Measurements from ENCODE around the gene PYGB. TPM values are rescaled to one million over a fixed set of nuclear protein-coding genes. Genes with fewer than 3 reads are reported as not detected.
"Not testable (repeated sequence)": the region's sequence is repeated elsewhere in the genome, so short reads cannot be mapped to it uniquely, and the experiment has no call there.

PYGB gene
- total RNA-seq, 4 donors from 2014 or later = 83.2 to 141 (median 94.6) TPM

DNA sequence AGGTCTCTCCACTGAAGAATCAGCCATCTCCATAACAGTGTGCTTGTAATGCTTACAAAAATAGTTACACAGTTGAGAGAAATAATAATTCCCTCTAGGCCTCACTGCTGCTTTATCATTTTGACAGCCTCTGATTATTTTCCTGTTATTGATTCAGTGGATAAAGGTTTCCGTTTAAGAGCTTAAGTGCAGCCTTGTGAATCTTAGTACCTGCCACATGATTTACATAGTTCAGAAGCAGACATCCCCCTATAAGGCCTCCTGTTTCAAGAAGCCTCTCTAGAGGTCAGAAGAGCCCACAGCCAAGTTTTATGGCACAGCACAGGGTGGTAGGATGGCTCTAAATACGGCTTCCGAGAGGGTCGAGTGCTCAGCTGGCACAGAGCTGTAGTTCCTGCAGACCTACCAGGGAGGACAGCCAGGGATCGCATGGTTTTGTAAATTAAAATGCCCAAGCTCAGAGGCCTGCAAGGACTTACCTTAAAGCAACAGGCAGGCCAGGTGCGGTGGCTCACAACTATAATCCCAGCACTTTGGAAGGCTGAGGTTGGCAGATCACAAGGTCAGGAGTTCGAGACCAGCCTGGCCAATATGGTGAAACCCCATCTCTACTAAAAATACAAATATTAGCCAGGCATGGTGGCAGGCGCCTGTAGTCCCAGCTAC, 17.6 kb upstream of the PYGB start:
- Histone ChIP-seq H3K27me3 (no peaks in the 10 kb centered on the region), H3K27ac (peak overlapping the region; percentile 13 to 64 (median 45)), H3K36me3 (no peaks in the 10 kb centered on the region), H3K9me3 (no peaks in the 10 kb centered on the region), H3K4me1 (peaks cover 17 to 44% of the 10 kb centered on the region in 2 donors), H3K4me3 (replicated peaks in 1 of 3) (no peak overlapping the region)
- intact Hi-C loops (cut with DNase I) = loop anchor here (10.0 kb wide), 1 partner anchor 65 kb away; no protein-coding TSS in a partner anchor
- peak; percentile 27 to 48 for DNase-seq
- no peak for TF ChIP-seq POLR2A (IDR thresholded peaks at IDR 0.05)
- TF ChIP-seq, protein P1, sequence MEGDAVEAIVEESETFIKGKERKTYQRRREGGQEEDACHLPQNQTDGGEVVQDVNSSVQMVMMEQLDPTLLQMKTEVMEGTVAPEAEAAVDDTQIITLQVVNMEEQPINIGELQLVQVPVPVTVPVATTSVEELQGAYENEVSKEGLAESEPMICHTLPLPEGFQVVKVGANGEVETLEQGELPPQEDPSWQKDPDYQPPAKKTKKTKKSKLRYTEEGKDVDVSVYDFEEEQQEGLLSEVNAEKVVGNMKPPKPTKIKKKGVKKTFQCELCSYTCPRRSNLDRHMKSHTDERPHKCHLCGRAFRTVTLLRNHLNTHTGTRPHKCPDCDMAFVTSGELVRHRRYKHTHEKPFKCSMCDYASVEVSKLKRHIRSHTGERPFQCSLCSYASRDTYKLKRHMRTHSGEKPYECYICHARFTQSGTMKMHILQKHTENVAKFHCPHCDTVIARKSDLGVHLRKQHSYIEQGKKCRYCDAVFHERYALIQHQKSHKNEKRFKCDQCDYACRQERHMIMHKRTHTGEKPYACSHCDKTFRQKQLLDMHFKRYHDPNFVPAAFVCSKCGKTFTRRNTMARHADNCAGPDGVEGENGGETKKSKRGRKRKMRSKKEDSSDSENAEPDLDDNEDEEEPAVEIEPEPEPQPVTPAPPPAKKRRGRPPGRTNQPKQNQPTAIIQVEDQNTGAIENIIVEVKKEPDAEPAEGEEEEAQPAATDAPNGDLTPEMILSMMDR (IDR thresholded peaks at IDR 0.05) = no peak
- 46 to 63% methylated on average over 7 to 8 of the region's 8 CpGs for WGBS, 2 donors

- intact Hi-C loops (cut with DNase I) = loop anchor here (10.0 kb wide), 1 partner anchor 62 kb away; no protein-coding TSS in a partner anchor
- H3K27ac ChIP-seq = peak overlapping the region in 1 of 3 donors; percentile 10
- WGBS, 2 donors = 54 to 60% methylated on average over 7 to 10 of the region's 10 CpGs
These were observed 14.7 kb upstream of the PYGB start for GRCh38 chr20:25233016-25233772.

GRCh38 chr20:25234009-25234849, 13.7 kb upstream of the PYGB start:
- H3K36me3 ChIP-seq; H3K27me3 ChIP-seq; H3K4me3 ChIP-seq (replicated peaks in 1 of 3); H3K9me3 ChIP-seq; DNase-seq; H3K27ac ChIP-seq: not testable (repeated sequence)
- WGBS, 2 donors = 61 to 66% methylated on average over 8 of the region's 8 CpGs
- intact Hi-C loops (cut with DNase I) = loop anchor here (10.0 kb wide), 1 partner anchor 61 kb away; no protein-coding TSS in a partner anchor
- H3K4me1 ChIP-seq = peaks cover 17 to 43% of the 10 kb centered on the region in 2 donors

More at GRCh38 chr20:25233016-25233772, 14.7 kb upstream of the PYGB start:
- Histone ChIP-seq H3K36me3 (no peaks in the 10 kb centered on the region), H3K4me1 (peaks cover 17 to 38% of the 10 kb centered on the region in 2 donors), H3K9me3 (no peaks in the 10 kb centered on the region), H3K4me3 (replicated peaks in 1 of 3) (no peak overlapping the region), H3K27me3 (no peaks in the 10 kb centered on the region)
- DNase-seq = peak; percentile 72 to 83
- no peak for TF ChIP-seq POLR2A (IDR thresholded peaks at IDR 0.05)
- TF ChIP-seq, protein P1 (IDR thresholded peaks at IDR 0.05) = no peak

DNA sequence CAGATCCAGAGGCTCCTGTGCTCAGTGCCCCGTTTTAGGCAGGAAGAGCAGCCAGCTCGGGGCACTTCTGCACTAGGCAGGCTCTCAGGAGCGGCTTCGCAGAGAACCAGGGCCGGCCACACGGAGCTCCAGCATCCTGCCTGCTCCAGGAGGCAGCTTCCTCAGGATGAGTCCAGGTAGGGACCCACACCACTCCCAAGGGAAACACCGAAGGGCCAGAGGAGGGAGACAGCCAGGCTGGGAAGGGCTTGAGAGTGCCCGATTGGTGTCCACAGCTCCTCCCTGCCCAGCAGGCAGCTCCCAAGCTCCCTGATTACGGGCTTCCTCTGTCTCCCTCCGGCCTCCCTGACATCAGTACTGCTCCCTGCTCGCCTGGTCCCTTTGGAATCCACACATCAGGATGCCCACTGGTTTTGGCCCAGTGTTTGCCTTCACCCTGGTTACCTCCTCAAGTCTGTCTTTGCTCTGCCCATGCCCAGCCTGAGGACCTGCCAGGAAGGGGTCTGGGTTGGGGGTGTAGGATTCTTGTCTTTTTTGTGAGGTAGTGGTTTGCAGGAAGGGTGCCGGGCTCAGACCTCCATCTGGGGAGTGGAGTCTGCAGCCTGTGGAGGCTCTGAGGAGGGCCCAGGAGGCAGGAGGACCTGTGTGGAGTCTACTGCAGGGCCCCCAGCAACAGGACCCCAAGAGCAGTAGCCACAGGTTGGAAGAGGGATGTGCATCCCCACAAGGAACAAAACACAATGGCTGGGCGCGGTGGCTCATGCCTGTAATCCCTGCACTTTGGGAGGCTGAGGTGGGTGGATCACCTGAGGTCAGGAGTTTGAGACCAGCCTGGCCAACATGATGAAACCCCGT, 11.2 kb upstream of the PYGB start:
- TF ChIP-seq POLR2A (IDR thresholded peaks at IDR 0.05) = no peak
- TF ChIP-seq, protein P1 (IDR thresholded peaks at IDR 0.05) = no peak
- intact Hi-C loops (cut with DNase I) = loop anchor here (10.0 kb wide), 1 partner anchor 58 kb away; no protein-coding TSS in a partner anchor
- Histone ChIP-seq H3K27ac (no peak overlapping the region), H3K36me3 (no peaks in the 10 kb centered on the region), H3K4me1 (peaks cover 11 to 33% of the 10 kb centered on the region in 2 donors), H3K4me3 (replicated peaks in 1 of 3) (no peak overlapping the region), H3K9me3 (no peaks in the 10 kb centered on the region), H3K27me3 (no peaks in the 10 kb centered on the region)
- no peak for DNase-seq
- 76 to 80% methylated on average over 13 to 15 of the region's 15 CpGs for WGBS, 2 donors

Measured in thyroid gland (tissue), 4 donors.